Stimulated activated CD4-positive, alpha-beta T cell treated with anti-CD3 and anti-CD28 coated beads, Interleukin-2, amount 100 ng/mL, for 4 hours (primary cell): ENCODE data around the gene MSL3.
A peak's percentile ranks its signal among the peaks of the same experiment; 100 is the strongest.

Experiments used
- DNase-seq: peaks from one replicate; pipeline ENCODE4 v3.0.0-alpha.2; 2020; ENCODE audit warnings: low read depth

Gene MSL3, protein sequence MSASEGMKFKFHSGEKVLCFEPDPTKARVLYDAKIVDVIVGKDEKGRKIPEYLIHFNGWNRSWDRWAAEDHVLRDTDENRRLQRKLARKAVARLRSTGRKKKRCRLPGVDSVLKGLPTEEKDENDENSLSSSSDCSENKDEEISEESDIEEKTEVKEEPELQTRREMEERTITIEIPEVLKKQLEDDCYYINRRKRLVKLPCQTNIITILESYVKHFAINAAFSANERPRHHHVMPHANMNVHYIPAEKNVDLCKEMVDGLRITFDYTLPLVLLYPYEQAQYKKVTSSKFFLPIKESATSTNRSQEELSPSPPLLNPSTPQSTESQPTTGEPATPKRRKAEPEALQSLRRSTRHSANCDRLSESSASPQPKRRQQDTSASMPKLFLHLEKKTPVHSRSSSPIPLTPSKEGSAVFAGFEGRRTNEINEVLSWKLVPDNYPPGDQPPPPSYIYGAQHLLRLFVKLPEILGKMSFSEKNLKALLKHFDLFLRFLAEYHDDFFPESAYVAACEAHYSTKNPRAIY

DNA sequence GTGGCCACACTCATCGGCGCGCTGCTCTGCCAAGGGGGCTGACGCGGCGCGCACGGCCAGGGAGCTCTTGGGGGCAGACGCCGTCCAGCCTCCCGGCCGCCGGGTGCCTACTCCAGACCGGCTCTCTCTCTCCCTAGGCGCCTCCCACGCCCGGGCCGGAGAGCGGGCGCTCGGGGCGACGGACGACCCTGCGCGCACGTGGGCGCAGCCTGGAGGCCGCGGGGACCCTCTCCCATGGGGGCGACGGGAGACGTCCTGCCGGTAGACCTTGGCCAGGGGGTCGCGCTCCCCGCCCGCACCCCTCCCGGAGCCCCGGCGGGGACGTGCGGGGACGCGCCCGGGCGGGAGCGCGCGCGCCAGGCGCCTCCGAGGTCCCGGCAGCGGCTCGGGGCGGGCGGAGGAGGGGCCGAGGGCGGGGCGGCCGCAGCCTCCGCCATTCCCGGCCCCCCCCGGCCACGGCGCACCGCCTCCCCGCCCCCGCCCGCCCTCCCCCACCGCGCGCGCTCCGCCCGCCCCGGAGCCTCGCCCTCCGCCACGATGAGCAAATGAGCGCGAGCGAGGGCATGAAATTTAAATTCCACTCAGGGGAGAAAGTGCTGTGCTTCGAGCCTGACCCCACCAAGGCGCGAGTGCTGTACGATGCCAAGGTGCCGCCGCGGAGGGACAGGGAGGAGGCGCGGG lies at the start of gene MSL3:
TSS of gene MSL3 (plus strand) at position 519 of the 681 bp plus-strand sequence. CDS start at position 546, 27 bp downstream.
- peak; percentile 52 for DNase-seq

DNA sequence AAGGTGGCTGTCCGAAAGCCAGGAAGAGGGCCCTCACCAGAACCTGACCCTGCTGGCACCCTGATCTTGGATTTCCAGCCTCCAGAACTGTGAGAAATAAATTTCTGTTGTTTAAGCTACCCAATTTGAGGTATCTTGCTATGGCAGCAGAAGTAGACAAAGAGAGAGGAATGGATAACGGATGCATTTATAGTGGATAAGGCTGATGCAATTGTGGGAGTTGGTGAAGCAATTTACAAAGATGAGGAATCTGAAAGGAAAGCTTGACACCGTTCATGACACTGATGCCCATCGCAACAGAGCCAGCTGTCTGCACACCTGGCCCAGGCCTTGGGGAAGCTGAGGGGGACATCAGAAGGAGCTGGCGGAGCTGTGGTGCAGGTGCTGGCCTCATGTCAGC lies 35.7 kb upstream of the MSL3 start:
- no peak for DNase-seq

DNA sequence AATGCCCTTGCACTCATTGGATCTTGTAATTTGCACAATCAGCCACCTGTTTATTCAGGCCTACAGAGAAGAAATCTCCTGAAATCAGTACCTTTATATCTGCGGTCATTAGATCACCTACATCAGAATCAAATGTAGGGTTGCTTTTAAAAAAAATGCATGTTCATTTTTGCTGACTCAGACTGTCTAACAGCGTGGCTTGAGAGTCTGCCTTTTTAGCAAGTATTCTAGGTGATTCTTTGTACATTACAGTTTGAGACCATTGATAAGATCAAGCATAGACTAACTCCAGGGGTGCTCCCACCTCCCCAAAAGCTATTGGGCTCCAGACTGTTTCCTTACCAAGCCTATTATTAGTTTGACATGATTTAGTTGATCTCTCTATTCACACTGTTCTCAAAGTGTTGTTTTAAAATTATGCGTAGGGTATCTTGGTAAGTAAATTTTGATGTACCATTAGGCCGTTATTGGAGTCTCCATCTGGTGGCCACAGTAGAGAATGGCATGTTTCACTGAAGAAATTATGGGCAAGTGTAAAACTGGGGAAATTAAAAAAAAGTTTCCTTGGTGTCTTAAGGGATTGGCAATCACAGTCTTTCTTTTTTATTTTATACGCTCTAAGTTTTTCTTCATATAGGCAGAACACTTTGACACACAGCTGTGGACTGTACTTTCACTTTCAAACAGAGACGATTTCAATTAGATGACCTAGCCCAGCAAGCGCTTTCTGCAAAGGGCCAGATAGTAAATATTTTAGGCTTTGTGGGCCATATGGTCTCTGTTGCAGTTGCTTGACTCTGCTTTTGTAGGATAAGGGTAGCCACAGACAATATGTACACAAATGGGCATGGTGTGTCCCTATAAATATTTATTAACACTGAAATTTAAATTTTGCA lies 33.7 kb upstream of the MSL3 start:
- no peak for DNase-seq

DNA sequence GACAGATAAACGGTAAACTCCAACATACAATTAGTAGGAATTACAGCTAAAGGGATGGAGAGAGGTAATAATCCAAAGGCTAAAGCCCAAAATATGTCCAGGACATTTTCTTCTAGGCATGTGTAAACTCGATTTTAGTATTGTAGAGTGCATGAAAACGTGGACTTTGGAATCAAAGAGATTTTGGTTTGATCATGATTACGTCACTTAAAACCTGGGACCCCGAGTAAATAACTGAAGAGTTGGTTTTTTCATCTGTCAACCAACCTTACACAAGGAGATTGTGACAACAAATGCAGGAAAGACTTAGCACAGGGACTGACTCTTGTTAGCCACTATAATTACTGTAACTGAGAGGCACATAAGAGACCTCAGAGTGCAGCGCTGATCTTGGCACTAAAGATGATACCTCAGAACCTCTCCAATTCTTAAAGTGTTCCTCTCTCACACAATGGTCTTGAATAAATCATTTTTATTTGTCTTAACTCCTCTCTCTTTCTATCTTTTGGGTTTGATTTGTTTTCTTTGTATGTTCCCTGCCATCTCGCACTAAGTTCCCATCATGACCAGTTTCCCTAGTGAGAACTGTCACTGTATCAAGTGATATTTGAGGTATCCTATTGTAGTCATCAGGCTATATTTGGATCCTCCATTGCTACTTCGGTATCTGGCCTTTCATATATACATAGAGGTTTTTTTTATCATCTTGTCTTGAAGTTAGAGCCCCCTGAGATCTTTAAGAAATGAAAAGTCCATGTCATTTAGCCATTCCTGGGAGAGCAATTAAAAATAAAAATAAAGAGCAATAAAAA lies 32.2 kb upstream of the MSL3 start:
- no peak for DNase-seq

DNA sequence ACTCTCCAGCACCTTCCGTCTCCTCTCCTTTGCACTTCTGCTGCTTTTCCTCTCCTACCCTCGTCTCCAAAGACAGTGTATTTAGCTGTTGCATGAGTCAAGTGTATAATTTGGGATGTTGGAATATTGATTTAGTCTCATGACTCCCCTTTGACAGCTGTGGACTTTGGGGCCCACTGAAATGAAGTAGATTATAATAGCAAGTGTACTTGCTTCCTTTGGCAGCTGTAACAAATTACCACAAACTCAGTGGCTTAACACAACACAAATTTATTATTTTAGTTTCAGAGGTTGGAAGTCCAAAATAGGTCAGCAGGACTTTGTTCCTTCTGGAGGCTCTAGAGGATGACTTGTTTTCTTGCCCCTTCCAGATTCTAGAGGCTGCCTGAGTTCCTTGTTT lies 29.5 kb upstream of the MSL3 start:
- no peak for DNase-seq

DNA sequence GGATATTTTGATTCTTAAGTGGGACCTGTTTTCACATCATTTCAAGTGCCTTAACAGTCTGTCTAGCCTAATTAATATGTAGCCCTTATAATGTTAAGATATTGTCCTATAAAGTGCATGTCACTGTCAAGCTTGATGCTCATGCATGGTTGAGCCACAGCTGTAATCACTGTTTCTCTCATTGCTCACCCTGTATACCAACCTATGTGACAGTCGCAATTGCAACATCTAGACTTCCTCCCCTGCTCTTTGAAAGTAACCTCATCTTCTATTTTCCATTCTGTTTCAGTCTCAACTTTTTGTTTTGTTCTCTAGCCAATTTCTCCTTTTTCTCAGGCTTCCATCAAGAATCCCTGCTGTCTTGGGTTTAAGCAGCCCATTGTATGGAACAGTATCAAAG lies 24.4 kb upstream of the MSL3 start:
- no peak for DNase-seq

DNA sequence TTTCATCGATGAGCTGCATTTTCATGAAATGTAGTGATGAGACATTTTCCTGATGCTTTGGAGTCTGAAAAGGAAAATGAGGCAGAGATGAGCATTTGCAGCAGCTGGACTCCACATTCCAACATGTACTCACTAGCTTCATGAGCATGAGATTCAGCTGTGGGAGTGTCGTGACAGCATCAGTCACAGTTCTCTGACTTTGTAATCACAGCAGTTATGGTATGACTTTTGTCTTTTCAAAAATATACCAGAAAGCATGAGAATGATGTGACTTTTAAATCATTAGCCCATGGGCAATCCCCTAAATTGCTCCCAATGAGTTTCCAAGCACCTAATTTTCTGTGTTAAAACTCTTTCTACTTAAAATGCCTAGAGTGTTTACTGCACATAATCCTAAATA lies 18.3 kb upstream of the MSL3 start:
- no peak for DNase-seq

DNA sequence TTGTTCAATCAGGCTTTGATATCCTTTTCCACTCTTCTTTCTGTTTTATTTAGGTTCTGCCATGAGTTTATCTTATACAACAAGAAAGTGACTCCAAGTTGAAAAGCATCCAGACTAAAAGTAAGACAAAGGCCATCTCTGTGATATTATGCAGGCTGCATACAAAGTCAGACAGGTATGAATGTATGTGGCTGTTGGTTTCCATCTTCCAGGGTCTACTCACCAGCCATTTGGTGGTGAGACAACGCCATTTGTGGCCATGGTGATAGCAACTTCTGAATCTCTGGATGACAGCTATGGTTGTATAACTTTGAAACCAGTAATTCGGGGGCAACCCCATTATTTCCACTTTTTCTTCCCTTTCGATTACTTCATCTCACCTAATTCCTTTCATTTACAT lies 17.2 kb upstream of the MSL3 start:
- no peak for DNase-seq

DNA sequence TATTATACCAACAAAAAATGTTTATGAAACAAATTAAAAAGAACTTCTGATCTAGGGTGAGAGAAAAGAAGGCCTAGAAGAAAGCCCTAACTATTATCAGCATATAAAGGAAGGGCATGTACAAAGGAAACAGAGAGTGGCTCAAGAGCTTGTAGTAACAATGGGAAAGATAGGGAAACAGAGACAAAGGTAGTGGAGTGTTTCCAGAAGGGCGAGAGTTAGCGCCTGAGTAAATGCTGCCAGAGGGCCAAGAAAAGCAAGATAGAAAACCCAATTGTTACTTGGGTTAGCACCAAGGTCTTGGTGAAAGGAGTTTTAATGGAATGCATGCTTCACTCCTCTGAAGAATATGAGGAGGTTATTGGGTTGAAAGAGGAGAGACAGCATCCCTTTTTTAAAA lies 16.5 kb upstream of the MSL3 start:
- no peak for DNase-seq

DNA sequence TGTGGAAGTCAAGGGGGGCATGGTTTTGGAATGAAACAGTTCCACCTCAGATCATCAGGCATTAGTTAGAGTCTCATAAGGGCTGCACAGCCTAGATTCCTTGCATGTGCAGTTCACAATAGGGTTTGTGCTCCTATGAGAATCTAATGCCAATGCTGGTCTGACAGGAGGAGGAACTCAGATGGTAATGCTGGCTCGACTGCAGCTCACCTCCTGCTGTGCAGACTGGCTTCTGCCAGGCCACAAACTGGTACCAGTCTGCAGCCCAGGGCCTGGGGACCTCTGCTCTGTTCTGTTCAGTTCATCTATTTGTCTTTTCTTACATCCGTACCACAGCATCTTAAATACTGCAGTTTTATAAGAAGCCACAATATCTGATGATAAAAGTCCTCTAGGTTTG lies 12.2 kb upstream of the MSL3 start:
- no peak for DNase-seq

DNA sequence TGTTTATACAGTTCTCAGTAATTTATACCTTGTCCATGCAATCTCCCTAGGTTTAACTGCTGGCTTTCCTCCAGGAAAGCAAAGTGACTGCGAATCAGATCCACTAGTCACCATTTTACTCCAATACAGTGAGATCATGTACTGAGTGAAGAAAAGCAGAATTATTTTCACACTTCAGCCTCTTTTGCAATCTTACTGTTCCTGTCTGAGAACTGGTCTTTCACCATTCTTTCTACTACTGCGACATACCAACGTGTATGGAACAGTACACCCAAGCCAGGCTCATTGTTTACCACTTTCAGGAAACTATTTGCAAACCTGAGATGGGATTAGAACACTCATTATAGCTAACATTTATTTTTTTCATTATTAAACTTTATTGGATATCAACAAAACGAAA lies 8.0 kb upstream of the MSL3 start:
- DNase-seq: no peak

DNA sequence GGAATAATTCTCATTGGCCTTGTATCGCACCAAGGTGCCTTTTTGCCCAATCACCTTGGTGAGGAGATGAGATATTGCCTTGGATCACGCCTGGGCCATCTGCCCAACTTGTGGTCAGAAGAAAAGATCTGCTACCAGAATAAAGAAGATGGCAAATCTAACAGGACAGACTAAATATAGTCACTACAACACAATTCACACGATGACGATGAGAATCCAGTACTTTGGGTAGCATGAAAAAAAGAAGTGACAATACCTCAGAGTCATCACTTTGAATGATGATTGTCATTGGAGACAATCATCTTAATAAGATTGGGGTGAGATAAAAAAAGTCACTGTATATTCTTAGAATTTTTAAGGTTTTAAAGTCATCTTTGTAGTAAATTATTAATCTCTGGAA lies 7.3 kb upstream of the MSL3 start:
- DNase-seq: no peak

DNA sequence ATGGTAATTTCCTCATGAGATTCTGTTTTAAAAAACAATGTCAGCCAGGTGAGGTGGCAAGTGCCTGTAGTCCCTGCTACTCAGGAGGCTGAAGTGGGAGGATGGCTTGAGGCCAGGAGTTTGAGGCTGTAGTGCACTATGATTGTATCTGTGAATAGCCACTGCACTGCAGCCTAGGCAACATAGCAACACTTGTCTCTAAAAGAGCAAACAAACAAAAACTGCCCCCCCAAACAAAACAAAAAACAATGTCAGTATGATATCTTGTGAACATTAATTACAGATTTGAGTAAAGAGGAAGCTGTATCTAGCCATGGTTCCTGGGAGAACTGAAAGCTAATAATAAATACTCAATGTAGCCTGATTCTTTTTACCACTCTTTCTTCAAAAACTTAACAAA lies 6.8 kb upstream of the MSL3 start:
- DNase-seq: no peak

DNA sequence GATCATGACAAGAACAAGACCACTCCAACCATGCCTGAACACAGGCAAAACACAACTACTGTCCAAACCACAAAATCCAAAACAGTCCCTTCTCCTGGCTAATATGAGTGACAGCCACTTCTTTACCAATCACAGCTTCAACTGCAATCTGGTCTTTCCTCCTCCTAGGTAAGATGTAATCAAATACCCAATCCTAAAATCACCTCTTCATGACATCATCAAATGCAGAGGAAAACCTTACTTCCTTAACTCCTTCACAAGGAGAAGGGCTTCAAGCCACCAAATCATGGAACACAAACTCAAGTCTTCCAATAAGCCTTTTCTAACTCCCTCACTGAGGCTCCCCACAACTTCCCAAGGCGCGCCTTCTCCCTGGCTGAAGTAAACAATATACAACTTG lies 4.4 kb upstream of the MSL3 start:
- DNase-seq: no peak

DNA sequence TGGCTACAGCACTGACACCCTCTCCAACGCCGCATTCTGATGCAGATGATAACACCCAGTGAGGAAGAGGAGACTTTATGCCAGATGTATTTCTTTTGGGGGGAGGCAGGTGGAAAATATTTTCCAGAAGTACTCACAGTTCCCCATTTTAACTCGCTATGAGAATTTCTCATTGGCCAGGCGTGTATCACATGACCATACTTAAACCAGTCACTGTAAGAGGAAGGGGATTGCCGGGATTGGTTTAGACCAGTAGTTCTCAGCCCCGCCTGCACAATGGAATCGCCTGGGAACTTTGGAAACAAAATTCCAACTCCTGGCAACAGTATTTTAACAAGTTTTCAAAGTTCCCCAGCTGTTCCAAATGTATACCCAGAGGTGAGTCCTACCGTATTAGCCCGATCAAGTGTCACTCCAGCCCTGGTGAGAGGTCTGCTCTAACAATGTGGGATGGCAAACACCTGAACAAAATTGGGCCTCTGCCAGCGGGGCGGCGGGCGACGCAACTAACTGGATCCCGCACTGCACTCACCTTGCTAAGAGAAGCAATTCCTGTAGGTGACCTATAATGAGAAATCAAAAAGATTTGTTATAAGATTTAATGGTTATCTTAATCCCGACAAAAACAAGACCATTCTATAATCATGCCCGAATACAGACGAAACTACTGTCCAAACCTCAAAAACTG lies 2.9 kb upstream of the MSL3 start:
- DNase-seq: no peak

DNA sequence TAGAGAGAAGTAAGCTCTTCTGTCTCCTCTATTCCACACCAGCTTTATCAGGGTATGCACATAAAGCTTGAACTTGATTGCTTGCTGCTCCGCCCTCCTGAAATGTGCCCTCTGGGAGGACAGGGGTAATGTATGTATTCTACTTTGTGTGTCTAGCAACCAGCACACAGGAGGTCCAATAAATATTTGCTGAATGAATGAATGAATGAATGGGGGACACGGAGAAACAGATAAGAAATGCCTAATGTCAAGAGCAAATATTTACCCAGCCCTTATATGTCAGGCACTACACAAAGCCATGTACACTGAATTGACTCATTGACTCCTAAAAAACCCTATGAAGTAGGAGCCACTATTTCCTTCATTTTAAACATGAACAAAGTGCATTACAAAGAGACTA lies 2.3 kb upstream of the MSL3 start:
- DNase-seq: no peak

DNA sequence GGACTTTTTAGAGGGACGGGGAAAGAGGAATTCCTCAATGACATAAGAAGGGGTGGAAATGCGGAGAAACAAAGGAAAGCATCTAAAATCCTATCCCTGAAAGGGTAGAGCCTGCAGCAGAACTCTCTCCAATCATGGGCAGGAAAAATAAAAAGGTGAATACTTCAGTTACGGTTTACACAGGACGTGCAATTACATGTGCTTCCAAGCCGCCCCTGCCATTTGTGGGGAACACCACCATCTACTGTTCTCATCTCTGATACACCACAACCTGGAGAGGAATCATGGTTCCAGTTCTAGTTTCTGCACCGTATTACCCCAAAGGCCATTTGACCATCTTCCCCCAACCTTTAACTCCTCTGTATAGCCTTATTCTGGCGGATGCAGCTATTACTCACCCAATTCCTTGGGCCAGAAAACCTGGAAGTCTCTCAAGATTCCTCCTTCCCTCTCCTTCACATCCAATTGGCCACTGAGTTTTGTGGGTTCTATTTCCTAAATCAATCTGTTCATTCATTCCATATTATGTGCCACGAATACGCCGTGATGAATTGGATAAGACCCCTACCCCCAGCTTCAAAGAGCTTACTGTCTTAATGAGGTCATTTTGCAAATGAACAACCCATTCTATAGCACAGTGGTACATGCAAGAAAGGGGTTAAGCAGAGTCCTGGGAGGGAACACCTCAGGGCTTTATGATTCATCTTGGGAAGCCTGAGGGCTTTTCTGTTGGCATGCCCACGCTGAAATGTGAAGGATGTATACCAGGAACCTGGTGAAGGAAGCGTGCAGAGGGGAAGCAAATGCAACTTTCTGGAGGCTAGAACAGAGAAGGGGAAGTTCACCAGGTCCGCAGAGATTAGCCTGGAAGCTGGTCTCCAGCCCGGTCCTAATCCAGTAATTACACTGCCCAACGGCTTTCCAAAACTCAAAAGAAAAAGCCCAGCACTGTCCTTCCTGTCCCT lies 1.4 kb upstream of the MSL3 start:
- no peak for DNase-seq

DNA sequence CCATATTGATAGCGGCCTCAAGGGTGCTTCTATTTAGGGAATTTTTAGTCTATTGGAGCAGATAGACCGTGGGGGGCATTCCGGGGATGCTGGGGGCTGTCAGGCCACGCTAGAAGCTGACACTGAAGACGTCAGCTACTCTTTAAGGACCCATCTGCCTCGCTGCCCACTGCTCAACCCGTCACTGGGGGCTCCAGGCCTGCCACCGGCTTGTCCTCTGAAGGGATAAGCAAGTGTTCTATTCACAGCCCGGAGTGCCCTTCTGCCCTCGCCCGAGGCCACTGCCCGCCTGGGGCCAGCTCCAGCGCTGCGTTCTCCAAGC lies 679 bp upstream of the MSL3 start:
- DNase-seq: no peak

DNA sequence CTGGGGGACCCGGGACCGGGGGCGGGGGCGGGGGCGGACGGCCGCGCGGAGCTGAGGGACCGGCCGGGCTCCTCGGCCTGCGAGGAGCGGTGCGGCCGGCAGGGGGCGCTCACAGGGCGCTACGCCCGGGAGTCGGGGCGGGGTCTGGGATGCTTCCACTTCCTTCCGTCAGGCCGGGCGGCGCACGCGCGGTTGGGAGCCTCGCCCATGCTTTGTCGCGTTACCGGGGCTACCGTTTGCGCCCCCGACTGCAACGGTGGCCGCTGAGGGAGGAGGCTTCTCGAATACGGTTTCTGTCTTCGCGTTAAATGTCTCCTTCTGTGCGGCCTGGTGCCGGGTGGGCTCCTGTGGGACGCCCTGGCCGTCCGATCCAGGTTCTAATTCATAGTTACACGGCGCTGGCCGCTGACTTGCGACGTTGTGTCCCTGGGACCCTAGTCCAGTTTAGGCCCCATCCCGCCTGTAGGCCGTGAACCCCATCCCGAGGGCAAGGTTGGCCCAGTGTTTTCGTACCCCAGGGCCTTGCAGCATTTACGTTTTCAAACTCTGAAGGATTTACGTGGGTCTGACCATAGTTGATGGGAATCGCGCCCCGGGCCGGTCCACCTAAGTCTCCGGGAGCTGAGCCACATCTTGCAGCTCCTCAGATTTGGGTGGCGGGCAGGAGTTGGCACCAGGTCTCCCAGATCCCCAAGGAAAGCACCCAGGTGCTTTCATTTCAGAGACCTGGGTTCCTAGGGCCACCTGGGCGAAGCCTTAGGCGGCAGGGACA lies 549 bp downstream of the MSL3 start:
- peak; percentile 82 for DNase-seq

DNA sequence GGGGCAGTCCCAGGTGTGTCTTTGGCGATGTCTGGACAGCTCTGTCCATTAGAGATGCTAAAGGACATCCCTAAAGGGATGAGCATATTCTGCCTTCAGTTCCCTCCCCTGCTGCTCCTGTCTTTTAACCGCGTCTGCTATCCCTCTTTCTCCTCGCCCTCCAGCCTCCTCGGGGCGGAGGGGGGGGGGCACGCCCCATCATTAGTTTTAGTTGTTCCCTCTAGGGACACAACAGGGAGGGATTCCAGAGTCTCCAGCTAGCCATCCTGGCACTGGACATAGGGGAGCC lies 1.1 kb downstream of the MSL3 start:
- DNase-seq: no peak
